HG03064 (cell line): ENCODE results near the gene BICC1.

Experiments
- ATAC-seq: cut with Tn5 transposase; IDR thresholded peaks from one replicate; pipeline ENCODE4 v1.9.1; 2021; ENCODE audit warnings: low read depth; ENCODE audit not compliant: unreplicated experiment

BICC1 gene

GRCh38 chr10:58807629-58808022 lies 295.0 kb downstream of the BICC1 start:
- no peak for ATAC-seq

- no peak for ATAC-seq
Observed at GRCh38 chr10:58810751-58811150, 298.1 kb downstream of the BICC1 start.

GRCh38 chr10:58813573-58813972 lies 300.9 kb downstream of the BICC1 start:
- ATAC-seq: no peak

GRCh38 chr10:58817201-58817846 lies 304.7 kb downstream of the BICC1 start:
- ATAC-seq: no peak

GRCh38 chr10:58818900-58819299 lies 306.2 kb downstream of the BICC1 start:
- no peak for ATAC-seq

GRCh38 chr10:58820386-58820785 lies 307.7 kb downstream of the BICC1 start:
- ATAC-seq: no peak

GRCh38 chr10:58820861-58821751 lies 308.4 kb downstream of the BICC1 start:
- ATAC-seq: no peak

- no peak for ATAC-seq
Observed at GRCh38 chr10:58821752-58822056, 309.0 kb downstream of the BICC1 start.

GRCh38 chr10:58823983-58824382 lies 311.3 kb downstream of the BICC1 start:
- no peak for ATAC-seq

GRCh38 chr10:58824396-58824795 lies 311.7 kb downstream of the BICC1 start:
- ATAC-seq: no peak

- no peak for ATAC-seq
Observed at GRCh38 chr10:58826694-58827093, 314.0 kb downstream of the BICC1 start.

GRCh38 chr10:58827381-58827780 lies 314.7 kb downstream of the BICC1 start:
- no peak for ATAC-seq

GRCh38 chr10:58829839-58830238 lies 317.2 kb downstream of the BICC1 start:
- no peak for ATAC-seq

- no peak for ATAC-seq
Observed at GRCh38 chr10:58830697-58831096, 318.0 kb downstream of the BICC1 start.

GRCh38 chr10:58833771-58834561 lies 321.3 kb downstream of the BICC1 start:
- no peak for ATAC-seq

GRCh38 chr10:58836176-58836700 lies 323.6 kb downstream of the BICC1 start:
- no peak for ATAC-seq

GRCh38 chr10:58836991-58837575 lies 324.4 kb downstream of the BICC1 start:
- no peak for ATAC-seq

- ATAC-seq: no peak
Observed at GRCh38 chr10:58837826-58838225, 325.2 kb downstream of the BICC1 start.

- no peak for ATAC-seq
Observed at GRCh38 chr10:58838561-58839208, 326.0 kb downstream of the BICC1 start.

- ATAC-seq: no peak
Observed at GRCh38 chr10:58839771-58840170, 327.1 kb downstream of the BICC1 start.
